Pancreas (tissue), 10 donors: ENCODE measurements around the gene FAM53B. TPM values are rescaled to one million over a fixed set of nuclear protein-coding genes. Genes with fewer than 3 reads are reported as not detected.

Experiments
- ATAC-seq, 4 donors: fragments of 200-7000 bp; cut with Tn5 transposase; one replicate each; pipeline versions ENCODE4 v1.8.0 to v1.9.1; 2020; ENCODE audit warnings: mild to moderate bottlenecking in 4 of 4, moderate library complexity in 4 of 4
- DNase-seq, 6 donors: peaks; one replicate each; pipeline ENCODE4 v3.0.0-alpha.2; 2020
- FAIRE-seq: peaks from 2 replicates; lab custom pipeline; 2012; peaks lifted over from hg19 to GRCh38; lab: Jason Lieb, UNC
- H3K27ac ChIP-seq, 4 donors: fragments of 200-600 bp; sonication (generic); 1 replicate in 3 of 4; 2 replicates in 1 of 4; pipeline versions ENCODE4 v1.5.0 to v1.8.0; 2020
- H3K27me3 ChIP-seq, 4 donors: fragments of 200-600 bp; one replicate each; pipeline ENCODE4 v1.8.0; 2021
- H3K36me3 ChIP-seq, 3 donors: fragments of 200-600 bp; sonication (generic) in 1 of 3; one replicate each; pipeline versions ENCODE4 v1.5.0 to v1.8.0; 2020 to 2021
- H3K4me1 ChIP-seq, 3 donors: fragments of 200-600 bp; one replicate each; pipeline ENCODE4 v1.8.0; 2021
- H3K4me3 ChIP-seq, 4 donors: fragments of 200-600 bp; sonication (generic) in 2 of 4; one replicate each; pipeline versions ENCODE4 v1.5.0 to v1.8.0; 2020 to 2021
- H3K9me3 ChIP-seq, 4 donors: fragments of 200-600 bp; one replicate each; pipeline ENCODE4 v1.8.0; 2021
- CTCF ChIP-seq, 4 donors: fragments of 200-600 bp; sonication (generic) in 3 of 4; IDR thresholded peaks; one replicate each; pipeline versions ENCODE4 v1.5.0 to v1.8.0; 2021; ENCODE audit warnings: antibody characterized with exemption in 4 of 4
- WGBS, 2 donors: extraction: QIAGEN DNeasy Blood & Tissue Kit; methylation state at CpG; one replicate each; pipeline ENCODE4 v1.1.7; 2013; 5-methylcytosine and 5-hydroxymethylcytosine counted together
- intact Hi-C, 3 donors: fragments of 100-400 bp; cut with DNase I; formaldehyde crosslinking; loops; one replicate each; pipeline versions ENCODE4 v1.11.1 to v1.14.2; 2022
- polyA plus RNA-seq, 2 donors: library from polyadenylated mRNA; stranded (reverse); fragments of 200-250 nt; gene quantifications; one replicate each; pipeline ENCODE4 v1.2.3, GENCODE V29; 2013
- total RNA-seq, 6 donors: library from RNA; stranded (reverse); fragmentation: NEBNext Ultra II Directional in 4 of 6; extraction: Animal tissue kit (Norgen Biotek cat#: 25700) in 4 of 6; gene quantifications; one replicate each; pipeline versions ENCODE4 v1.2.1 to v1.2.4, GENCODE V29; 2021 to 2023
- donor health status: healthy with polysubstance abuse.
- donor health status: DM: no; HTN: no; CAD: no; lungs with moderate emphysema.
- donor health status: DM: no; HTN: no; CAD: no.
- donor health status: control.
- donor health status: control.
- donor health status: Bipolar disorder and iron deficiency.
- donor health status: DM: yes; HTN: yes; CAD: no.
- donor health status: DM: no; HTN: no; CAD: no.
- donor health status: DM: no; HTN: no; CAD: no.
- donor health status: DM: yes; HTN: yes; CAD: no.

FAM53B gene
- total and polyA plus RNA-seq, 8 donors: 5.3 to 16.4 (median 8.5) TPM

- DNase-seq (peak in 1 of 6 donors; percentile 22), ATAC-seq (no peak), FAIRE-seq (no peak)
- Histone ChIP-seq H3K4me1 (no peaks in the 10 kb centered on the region), H3K27ac (no peak overlapping the region), H3K9me3 (no peaks in the 10 kb centered on the region), H3K4me3 (no peak overlapping the region), H3K27me3 (no peaks in the 10 kb centered on the region), H3K36me3 (no peaks in the 10 kb centered on the region)
- WGBS, 2 donors: 92% methylated on average over 5 to 6 of the region's 6 CpGs
- intact Hi-C loops: no loop called here
- TF ChIP-seq CTCF (IDR thresholded peaks at IDR 0.05): no peak
These were observed 146.0 kb downstream of the FAM53B start for GRCh38 chr10:124598196-124598595.

- H3K4me3 ChIP-seq: no peak overlapping the region
- DNase-seq (peak in 2 of 6 donors; percentile 18 to 55), FAIRE-seq (no peak), ATAC-seq (no peak)
- no peaks in the 10 kb centered on the region for H3K36me3 ChIP-seq
- no peak for TF ChIP-seq CTCF (IDR thresholded peaks at IDR 0.05)
- intact Hi-C loops: no loop called here
- no peaks in the 10 kb centered on the region for H3K27me3 ChIP-seq
- H3K4me1 ChIP-seq: no peaks in the 10 kb centered on the region
- WGBS, 2 donors: 88 to 90% methylated on average over 10 of the region's 10 CpGs
- H3K27ac ChIP-seq: no peak overlapping the region
- no peaks in the 10 kb centered on the region for H3K9me3 ChIP-seq
These were observed 146.4 kb downstream of the FAM53B start for GRCh38 chr10:124597846-124598165.

- H3K27me3 ChIP-seq: no peaks in the 10 kb centered on the region
- DNase-seq (peak in 2 of 6 donors; percentile 10 to 36), FAIRE-seq (no peak), ATAC-seq (peak; percentile 30 to 66 (median 53))
- no peak for TF ChIP-seq CTCF (IDR thresholded peaks at IDR 0.05)
- intact Hi-C loops: no loop called here
- no peak overlapping the region for H3K4me3 ChIP-seq
- H3K4me1 ChIP-seq: no peaks in the 10 kb centered on the region
- H3K9me3 ChIP-seq: no peaks in the 10 kb centered on the region
- no peak overlapping the region for H3K27ac ChIP-seq
- no peaks in the 10 kb centered on the region for H3K36me3 ChIP-seq
- WGBS, 2 donors: 62 to 70% methylated on average over 21 of the region's 21 CpGs
These were observed 147.0 kb downstream of the FAM53B start for GRCh38 chr10:124596962-124597845.

- H3K36me3 ChIP-seq: no peaks in the 10 kb centered on the region
- 85 to 90% methylated on average over 18 of the region's 18 CpGs for WGBS, 2 donors
- no peaks in the 10 kb centered on the region for H3K9me3 ChIP-seq
- FAIRE-seq (no peak), DNase-seq (peak in 2 of 6 donors; percentile 7 to 30), ATAC-seq (no peak)
- no peak for TF ChIP-seq CTCF (IDR thresholded peaks at IDR 0.05)
- no peak overlapping the region for H3K27ac ChIP-seq
- intact Hi-C loops: no loop called here
- H3K4me3 ChIP-seq: no peak overlapping the region
- H3K4me1 ChIP-seq: no peaks in the 10 kb centered on the region
- no peaks in the 10 kb centered on the region for H3K27me3 ChIP-seq
These were observed 147.9 kb downstream of the FAM53B start for GRCh38 chr10:124596116-124596785.
